Measurements from ENCODE around the gene BRWD1.
"Not testable (repeated sequence)": the region's sequence is repeated elsewhere in the genome, so short reads cannot be mapped to it uniquely, and the experiment has no call there.

Gene BRWD1

GRCh38 chr21:39155578-39155977 lies 157.9 kb downstream of the BRWD1 start:
- H3K4me3 ChIP-seq (ENCODE audit: low read length): no peak overlapping the region
- DNase-seq (ENCODE audit: low read depth, low spot score): no peak

- no peak overlapping the region for H3K4me3 ChIP-seq (ENCODE audit: low read length)
- DNase-seq (ENCODE audit: low read depth, low spot score): no peak
Measured at GRCh38 chr21:39153842-39154241, 159.6 kb downstream of the BRWD1 start.

GRCh38 chr21:39153373-39153772 lies 160.1 kb downstream of the BRWD1 start:
- DNase-seq (ENCODE audit: low read depth, low spot score): no peak

GRCh38 chr21:39152271-39152670 lies 161.2 kb downstream of the BRWD1 start:
- no peak for DNase-seq (ENCODE audit: low read depth, low spot score)
- H3K4me3 ChIP-seq (ENCODE audit: low read length): no peak overlapping the region

More at GRCh38 chr21:39153373-39153772, 160.1 kb downstream of the BRWD1 start:
- H3K4me3 ChIP-seq (ENCODE audit: low read length): no peak overlapping the region

- DNase-seq (ENCODE audit: low read depth, low spot score): no peak
- H3K4me3 ChIP-seq (ENCODE audit: low read length): no peak overlapping the region
Measured at GRCh38 chr21:39150877-39151276, 162.6 kb downstream of the BRWD1 start.

GRCh38 chr21:39150316-39150715 lies 163.1 kb downstream of the BRWD1 start:
- no peak overlapping the region for H3K4me3 ChIP-seq (ENCODE audit: low read length)
- no peak for DNase-seq (ENCODE audit: low read depth, low spot score)

- DNase-seq (ENCODE audit: low read depth, low spot score): no peak
- no peak overlapping the region for H3K4me3 ChIP-seq (ENCODE audit: low read length)
Measured at GRCh38 chr21:39149882-39150281, 163.6 kb downstream of the BRWD1 start.

GRCh38 chr21:39148975-39149374 lies 164.5 kb downstream of the BRWD1 start:
- H3K4me3 ChIP-seq (ENCODE audit: low read length): no peak overlapping the region
- DNase-seq (ENCODE audit: low read depth, low spot score): no peak

- no peak overlapping the region for H3K4me3 ChIP-seq (ENCODE audit: low read length)
- DNase-seq (ENCODE audit: low read depth, low spot score): no peak
Measured at GRCh38 chr21:39144191-39144590, 169.2 kb downstream of the BRWD1 start.

- no peak for DNase-seq (ENCODE audit: low read depth, low spot score)
- H3K4me3 ChIP-seq (ENCODE audit: low read length): no peak overlapping the region
Measured at GRCh38 chr21:39142972-39143371, 170.5 kb downstream of the BRWD1 start.

- peak; percentile 27 for DNase-seq (ENCODE audit: low read depth, low spot score)
Measured at GRCh38 chr21:39141502-39141901, 171.9 kb downstream of the BRWD1 start.

GRCh38 chr21:39137248-39138178 lies 175.9 kb downstream of the BRWD1 start:
- DNase-seq (ENCODE audit: low read depth, low spot score): no peak
- no peak overlapping the region for H3K4me3 ChIP-seq (ENCODE audit: low read length)

More at GRCh38 chr21:39141502-39141901, 171.9 kb downstream of the BRWD1 start:
- H3K4me3 ChIP-seq (ENCODE audit: low read length): no peak overlapping the region

GRCh38 chr21:39136711-39137110 lies 176.7 kb downstream of the BRWD1 start:
- no peak overlapping the region for H3K4me3 ChIP-seq (ENCODE audit: low read length)
- no peak for DNase-seq (ENCODE audit: low read depth, low spot score)

- peak; percentile 56 for DNase-seq (ENCODE audit: low read depth, low spot score)
- H3K4me3 ChIP-seq (ENCODE audit: low read length): not testable (repeated sequence)
Measured at GRCh38 chr21:39136138-39136537, 177.3 kb downstream of the BRWD1 start.

- no peak for DNase-seq (ENCODE audit: low read depth, low spot score)
- H3K4me3 ChIP-seq (ENCODE audit: low read length): no peak overlapping the region
Measured at GRCh38 chr21:39134288-39134810, 179.1 kb downstream of the BRWD1 start.
